ENCODE measurements around the gene GLDN. TPM values are rescaled to one million over a fixed set of nuclear protein-coding genes. Genes with fewer than 3 reads are reported as not detected.
A peak's percentile ranks its signal among the peaks of the same experiment; 100 is the strongest.

The GLDN gene
- total and polyA plus RNA-seq, 2 of the 8 experiments (the other 6 are each of a cell fraction or from before 2014, with no cell fraction given), result 0.24 to 0.50 TPM

- TF ChIP-seq E2F6 (IDR thresholded peaks at IDR 0.05), result peak; percentile 42; the same call in 1 of the 2 replicates
- no peak for TF ChIP-seq MAFK (IDR thresholded peaks at IDR 0.05; ENCODE audit: low read depth, low read length)
- TF ChIP-seq HDAC2 (IDR thresholded peaks at IDR 0.05; ENCODE audit: borderline replicate concordance in 1 of 2, low read depth in 2 of 2, low read length in 2 of 2), result no peak
- TF ChIP-seq TAF1 (IDR thresholded peaks at IDR 0.05; ENCODE audit: low read depth, low read length), result no peak
- TF ChIP-seq CHD2 (IDR thresholded peaks at IDR 0.05; ENCODE audit: low read length), result no peak
- TF ChIP-seq KDM1A (IDR thresholded peaks at IDR 0.05; ENCODE audit: borderline replicate concordance, low read length), result no peak
- no peak for TF ChIP-seq CBX8 (IDR thresholded peaks at IDR 0.05; ENCODE audit: borderline replicate concordance, low read depth, low read length)
- no peak for TF ChIP-seq BACH1 (IDR thresholded peaks at IDR 0.05; ENCODE audit: low read length)
- TF ChIP-seq TCF12 (IDR thresholded peaks at IDR 0.05; ENCODE audit: low read depth, low read length), result no peak
- TF ChIP-seq TAF7 (optimal IDR thresholded peaks at IDR 0.05; ENCODE audit: borderline replicate concordance, low read depth, low read length), result no peak
- TF ChIP-seq GABPA (IDR thresholded peaks at IDR 0.05; ENCODE audit: borderline replicate concordance, insufficient read depth, low read length), result peak; percentile 45; the same call in 1 of the 2 replicates
- no peak for TF ChIP-seq RAD21 (IDR thresholded peaks at IDR 0.05 in 1 of 2, conservative IDR thresholded peaks at IDR 0.05 in 1 of 2; ENCODE audit: low read depth in 2 of 2, low read length in 2 of 2)
- TF ChIP-seq SUZ12 (IDR thresholded peaks at IDR 0.05; ENCODE audit: low read length), result peak; percentile 80
- no peak for TF ChIP-seq CEBPB (IDR thresholded peaks at IDR 0.05; ENCODE audit: low read depth, low read length)
- TF ChIP-seq ATF3 (IDR thresholded peaks at IDR 0.05; ENCODE audit: insufficient read depth, low read depth, low read length), result no peak
- TF ChIP-seq KDM4A (IDR thresholded peaks at IDR 0.05; ENCODE audit: low read depth, low read length, severe bottlenecking), result peak; percentile 95
- 0 out of 4 replicates have a peak, but pooled peaks of 1 of the 2 experiments have one; percentile 25 for TF ChIP-seq SIN3A (conservative IDR thresholded peaks at IDR 0.05 in 1 of 2, IDR thresholded peaks at IDR 0.05 in 1 of 2; ENCODE audit: low read depth in 1 of 2, low read length in 2 of 2)
- TF ChIP-seq GTF2F1 (IDR thresholded peaks at IDR 0.05; ENCODE audit: borderline replicate concordance, low read depth, low read length), result no peak
- no peak for TF ChIP-seq HDAC6 (IDR thresholded peaks at IDR 0.05; ENCODE audit: low read depth, low read length)
- no peak for TF ChIP-seq NRF1 (IDR thresholded peaks at IDR 0.05; ENCODE audit: low read depth, low read length)
- TF ChIP-seq TEAD4 (IDR thresholded peaks at IDR 0.05; ENCODE audit: low read depth, low read length), result no peak
- TF ChIP-seq RFX5 (IDR thresholded peaks at IDR 0.05; ENCODE audit: borderline replicate concordance, low read depth, low read length), result no peak
Measured at GRCh38 chr15:51341366-51342226, at the start of gene GLDN (continued).
